Measurements from ENCODE around the gene BCO2.

DNA sequence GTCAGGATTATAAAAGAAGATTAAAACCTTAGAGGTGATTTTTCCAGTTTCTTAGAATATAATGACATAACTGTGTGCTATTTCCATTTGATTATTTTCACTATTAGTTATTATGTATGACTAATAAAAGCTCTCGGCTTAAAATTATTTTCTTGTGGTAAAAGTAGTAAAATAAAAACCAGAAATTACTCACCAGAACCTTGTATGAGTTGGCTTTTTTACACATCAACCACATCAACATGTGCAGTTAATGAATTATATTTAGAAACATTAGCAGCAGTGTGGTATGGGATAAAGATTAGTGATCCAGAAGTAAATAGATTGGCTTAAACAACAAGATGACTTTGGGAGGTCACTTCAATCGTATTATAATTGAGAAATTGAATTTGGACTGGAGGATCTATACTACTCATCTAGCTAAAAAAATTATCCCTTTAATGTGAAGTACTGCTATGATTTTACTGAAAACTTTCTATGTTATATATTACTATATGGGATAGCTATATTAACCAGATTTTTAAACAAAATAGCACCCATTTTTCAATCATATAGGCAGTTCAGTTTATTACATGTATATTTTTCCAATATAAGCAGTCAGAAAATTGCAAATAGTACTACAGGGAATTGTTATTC is 2.8 kb upstream of the BCO2 start:
- TF ChIP-seq JUND (IDR thresholded peaks at IDR 0.05) (no peak), RXRA (IDR thresholded peaks at IDR 0.05) (no peak), RAD21 (IDR thresholded peaks at IDR 0.05) (no peak), SP1 (IDR thresholded peaks at IDR 0.05) (no peak)
- TF ChIP-seq, protein P1, sequence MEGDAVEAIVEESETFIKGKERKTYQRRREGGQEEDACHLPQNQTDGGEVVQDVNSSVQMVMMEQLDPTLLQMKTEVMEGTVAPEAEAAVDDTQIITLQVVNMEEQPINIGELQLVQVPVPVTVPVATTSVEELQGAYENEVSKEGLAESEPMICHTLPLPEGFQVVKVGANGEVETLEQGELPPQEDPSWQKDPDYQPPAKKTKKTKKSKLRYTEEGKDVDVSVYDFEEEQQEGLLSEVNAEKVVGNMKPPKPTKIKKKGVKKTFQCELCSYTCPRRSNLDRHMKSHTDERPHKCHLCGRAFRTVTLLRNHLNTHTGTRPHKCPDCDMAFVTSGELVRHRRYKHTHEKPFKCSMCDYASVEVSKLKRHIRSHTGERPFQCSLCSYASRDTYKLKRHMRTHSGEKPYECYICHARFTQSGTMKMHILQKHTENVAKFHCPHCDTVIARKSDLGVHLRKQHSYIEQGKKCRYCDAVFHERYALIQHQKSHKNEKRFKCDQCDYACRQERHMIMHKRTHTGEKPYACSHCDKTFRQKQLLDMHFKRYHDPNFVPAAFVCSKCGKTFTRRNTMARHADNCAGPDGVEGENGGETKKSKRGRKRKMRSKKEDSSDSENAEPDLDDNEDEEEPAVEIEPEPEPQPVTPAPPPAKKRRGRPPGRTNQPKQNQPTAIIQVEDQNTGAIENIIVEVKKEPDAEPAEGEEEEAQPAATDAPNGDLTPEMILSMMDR (IDR thresholded peaks at IDR 0.05; ENCODE audit: low read depth, low read length, missing input control): no peak
- TF ChIP-seq, protein P2, sequence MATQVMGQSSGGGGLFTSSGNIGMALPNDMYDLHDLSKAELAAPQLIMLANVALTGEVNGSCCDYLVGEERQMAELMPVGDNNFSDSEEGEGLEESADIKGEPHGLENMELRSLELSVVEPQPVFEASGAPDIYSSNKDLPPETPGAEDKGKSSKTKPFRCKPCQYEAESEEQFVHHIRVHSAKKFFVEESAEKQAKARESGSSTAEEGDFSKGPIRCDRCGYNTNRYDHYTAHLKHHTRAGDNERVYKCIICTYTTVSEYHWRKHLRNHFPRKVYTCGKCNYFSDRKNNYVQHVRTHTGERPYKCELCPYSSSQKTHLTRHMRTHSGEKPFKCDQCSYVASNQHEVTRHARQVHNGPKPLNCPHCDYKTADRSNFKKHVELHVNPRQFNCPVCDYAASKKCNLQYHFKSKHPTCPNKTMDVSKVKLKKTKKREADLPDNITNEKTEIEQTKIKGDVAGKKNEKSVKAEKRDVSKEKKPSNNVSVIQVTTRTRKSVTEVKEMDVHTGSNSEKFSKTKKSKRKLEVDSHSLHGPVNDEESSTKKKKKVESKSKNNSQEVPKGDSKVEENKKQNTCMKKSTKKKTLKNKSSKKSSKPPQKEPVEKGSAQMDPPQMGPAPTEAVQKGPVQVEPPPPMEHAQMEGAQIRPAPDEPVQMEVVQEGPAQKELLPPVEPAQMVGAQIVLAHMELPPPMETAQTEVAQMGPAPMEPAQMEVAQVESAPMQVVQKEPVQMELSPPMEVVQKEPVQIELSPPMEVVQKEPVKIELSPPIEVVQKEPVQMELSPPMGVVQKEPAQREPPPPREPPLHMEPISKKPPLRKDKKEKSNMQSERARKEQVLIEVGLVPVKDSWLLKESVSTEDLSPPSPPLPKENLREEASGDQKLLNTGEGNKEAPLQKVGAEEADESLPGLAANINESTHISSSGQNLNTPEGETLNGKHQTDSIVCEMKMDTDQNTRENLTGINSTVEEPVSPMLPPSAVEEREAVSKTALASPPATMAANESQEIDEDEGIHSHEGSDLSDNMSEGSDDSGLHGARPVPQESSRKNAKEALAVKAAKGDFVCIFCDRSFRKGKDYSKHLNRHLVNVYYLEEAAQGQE (IDR thresholded peaks at IDR 0.05): no peak
- TF ChIP-seq, protein P3, sequence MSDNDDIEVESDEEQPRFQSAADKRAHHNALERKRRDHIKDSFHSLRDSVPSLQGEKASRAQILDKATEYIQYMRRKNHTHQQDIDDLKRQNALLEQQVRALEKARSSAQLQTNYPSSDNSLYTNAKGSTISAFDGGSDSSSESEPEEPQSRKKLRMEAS (IDR thresholded peaks at IDR 0.05): no peak
